Progenitor cell of endocrine pancreas (in vitro differentiated cells): Measurements from ENCODE around the gene SNTG2. TPM values are rescaled to one million over a fixed set of nuclear protein-coding genes. Genes with fewer than 3 reads are reported as not detected.
"Not testable (repeated sequence)": the region's sequence is repeated elsewhere in the genome, so short reads cannot be mapped to it uniquely, and the experiment has no call there.

Source experiments
- DNase-seq: peaks from one replicate; pipeline ENCODE4 v3.0.0; 2021; ENCODE audit warnings: low spot score; ENCODE audit not compliant: unreplicated experiment
- H3K27ac Mint-ChIP-seq: 2 replicates; pipeline ENCODE4 v1.8.0; 2021; ENCODE audit warnings: mild to moderate bottlenecking, moderate library complexity, mixed read lengths
- H3K27me3 Mint-ChIP-seq: 2 replicates; pipeline ENCODE4 v1.8.0; 2021; ENCODE audit warnings: mixed read lengths
- H3K36me3 Mint-ChIP-seq: 2 replicates; pipeline ENCODE4 v1.8.0; 2022; ENCODE audit warnings: mixed read lengths; ENCODE audit not compliant: insufficient read depth
- H3K4me1 Mint-ChIP-seq: 2 replicates; pipeline ENCODE4 v1.8.0; 2021; ENCODE audit warnings: low read depth, mixed read lengths
- H3K4me3 Mint-ChIP-seq: 2 replicates; pipeline ENCODE4 v1.8.0; 2021; ENCODE audit warnings: low read depth, mild to moderate bottlenecking, moderate library complexity, mixed read lengths
- H3K9me3 Mint-ChIP-seq: 2 replicates; pipeline ENCODE4 v1.8.0; 2021; ENCODE audit warnings: low read depth, mixed read lengths
- CTCF ChIP-seq: fragments of 200-600 bp; sonication (generic); IDR thresholded peaks from one replicate; pipeline ENCODE4 v1.5.0; 2021; ENCODE audit warnings: antibody characterized with exemption, mild to moderate bottlenecking; ENCODE audit not compliant: unreplicated experiment
- total RNA-seq: library from RNA; stranded (reverse); gene quantifications from 2 replicates; pipeline ENCODE4 v1.2.1, GENCODE V29; 2021

The SNTG2 gene
- total RNA-seq, 1 donor from 2014 or later: 0.50 TPM

- Mint-ChIP-seq H3K36me3 (no peaks in the 10 kb centered on the region), H3K4me1 (peaks cover 2% of the 10 kb centered on the region), H3K4me3 (no peak overlapping the region), H3K9me3 (no peaks in the 10 kb centered on the region), H3K27me3 (peaks cover 7% of the 10 kb centered on the region), H3K27ac (no peak overlapping the region)
- no peak for DNase-seq
- no peak for TF ChIP-seq CTCF
These were observed 455.3 kb downstream of the SNTG2 start for GRCh38 chr2:1405967-1406366.

GRCh38 chr2:1406434-1406833 lies 455.8 kb downstream of the SNTG2 start:
- H3K4me1 Mint-ChIP-seq: peaks cover 2% of the 10 kb centered on the region
- H3K9me3 Mint-ChIP-seq: no peaks in the 10 kb centered on the region
- H3K27me3 Mint-ChIP-seq: peaks cover 7% of the 10 kb centered on the region
- TF ChIP-seq CTCF: no peak
- DNase-seq: no peak
- H3K27ac Mint-ChIP-seq: no peak overlapping the region
- no peaks in the 10 kb centered on the region for H3K36me3 Mint-ChIP-seq
- no peak overlapping the region for H3K4me3 Mint-ChIP-seq

- H3K9me3 Mint-ChIP-seq: no peaks in the 10 kb centered on the region
- DNase-seq: no peak
- H3K27me3 Mint-ChIP-seq: peaks cover 7% of the 10 kb centered on the region
- no peak for TF ChIP-seq CTCF
- no peak overlapping the region for H3K4me3 Mint-ChIP-seq
- no peak overlapping the region for H3K27ac Mint-ChIP-seq
- peaks cover 2% of the 10 kb centered on the region for H3K4me1 Mint-ChIP-seq
- no peaks in the 10 kb centered on the region for H3K36me3 Mint-ChIP-seq
These were observed 457.5 kb downstream of the SNTG2 start for GRCh38 chr2:1407950-1408675.

- no peak for TF ChIP-seq CTCF
- Mint-ChIP-seq H3K36me3 (no peaks in the 10 kb centered on the region), H3K4me1 (no peaks in the 10 kb centered on the region), H3K9me3 (no peaks in the 10 kb centered on the region), H3K4me3 (no peak within 1 kb of the TSS), H3K27ac (no peak within 1 kb of the TSS), H3K27me3 (peaks cover 4% of the 10 kb centered on the region)
- DNase-seq: no peak
These were observed 462.6 kb downstream of the SNTG2 start, which contains the start of gene TPO for GRCh38 chr2:1413156-1413710. Gene TPO (plus strand): TSS chr2:1413463. CDS start chr2:1414409, 946 bp downstream.

GRCh38 chr2:1414121-1414520 lies 463.5 kb downstream of the SNTG2 start:
- H3K27ac Mint-ChIP-seq: no peak overlapping the region
- no peak overlapping the region for H3K4me3 Mint-ChIP-seq
- no peaks in the 10 kb centered on the region for H3K4me1 Mint-ChIP-seq
- no peak for DNase-seq
- no peaks in the 10 kb centered on the region for H3K36me3 Mint-ChIP-seq
- no peaks in the 10 kb centered on the region for H3K9me3 Mint-ChIP-seq
- H3K27me3 Mint-ChIP-seq: peaks cover 4% of the 10 kb centered on the region
- TF ChIP-seq CTCF: no peak

- DNase-seq, H3K4me1 Mint-ChIP-seq, H3K27me3 Mint-ChIP-seq, H3K27ac Mint-ChIP-seq, H3K9me3 Mint-ChIP-seq, H3K4me3 Mint-ChIP-seq, H3K36me3 Mint-ChIP-seq: not testable (repeated sequence)
These were observed 464.3 kb downstream of the SNTG2 start for GRCh38 chr2:1414901-1415300.
